Fibroblast of lung (primary cell): ENCODE data around the gene FGF3. TPM values are rescaled to one million over a fixed set of nuclear protein-coding genes. Genes with fewer than 3 reads are reported as not detected.
"Not testable (repeated sequence)": the region's sequence is repeated elsewhere in the genome, so short reads cannot be mapped to it uniquely, and the experiment has no call there.

Experiments
- DNase-seq, 2 donors: peaks; one replicate each; pipeline versions ENCODE4 v3.0.0 to v3.0.0-alpha.2; 2010; ENCODE audit warnings: low read depth in 2 of 2
- H2AFZ ChIP-seq: 2 replicates; pipeline ENCODE4 v1.5.1; 2012; ENCODE audit warnings: low read length, control low read depth, inconsistent platforms
- H3K27ac ChIP-seq: 2 replicates; pipeline ENCODE4 v1.5.1; 2011; ENCODE audit warnings: low read length, control low read depth; ENCODE audit not compliant: insufficient read depth
- H3K27me3 ChIP-seq: 2 replicates; pipeline ENCODE4 v1.5.1; 2011; ENCODE audit warnings: mild to moderate bottlenecking, low read length; ENCODE audit not compliant: control insufficient read depth, insufficient read depth
- H3K36me3 ChIP-seq: 2 replicates; pipeline ENCODE4 v1.5.1; 2011; ENCODE audit warnings: low read length; ENCODE audit not compliant: control insufficient read depth, insufficient read depth
- H3K4me1 ChIP-seq: 2 replicates; pipeline ENCODE4 v1.5.1; 2011; ENCODE audit warnings: low read length; ENCODE audit not compliant: control insufficient read depth, insufficient read depth; ENCODE audit errors: extremely low read depth
- H3K4me2 ChIP-seq: 2 replicates; pipeline ENCODE4 v1.5.1; 2011; ENCODE audit warnings: low read length, control low read depth; ENCODE audit not compliant: insufficient read depth; ENCODE audit errors: extremely low read depth
- H3K4me3 ChIP-seq, 4 experiments: fragments of 200-600 bp in 1 of 4; sonication (generic) in 1 of 4; replicated peaks in 1 of 4; 2 replicates each; pipeline ENCODE4 v1.5.1; 2011 to 2016; ENCODE audit warnings: low read length in 4 of 4, low read depth in 3 of 4, mild to moderate bottlenecking in 3 of 4, control low read depth in 2 of 4, inconsistent platforms in 1 of 4, mixed read lengths in 1 of 4; ENCODE audit not compliant: insufficient read depth in 1 of 4; ENCODE audit errors: control extremely low read depth in 1 of 4
- H3K79me2 ChIP-seq: 2 replicates; pipeline ENCODE4 v1.5.1; 2012; ENCODE audit warnings: mild to moderate bottlenecking, low read length, inconsistent platforms; ENCODE audit not compliant: control insufficient read depth, insufficient read depth
- H3K9ac ChIP-seq: 2 replicates; pipeline ENCODE4 v1.5.1; 2011; ENCODE audit warnings: mild to moderate bottlenecking, low read length, control low read depth; ENCODE audit not compliant: insufficient read depth
- H3K9me3 ChIP-seq: 2 replicates; pipeline ENCODE4 v1.5.1; 2012; ENCODE audit warnings: low read depth, low read length; ENCODE audit not compliant: control insufficient read depth, insufficient read depth
- H4K20me1 ChIP-seq: 2 replicates; pipeline ENCODE4 v1.5.1; 2011; ENCODE audit warnings: low read length; ENCODE audit not compliant: control insufficient read depth, insufficient read depth; ENCODE audit errors: extremely low read depth
- EZH2 ChIP-seq: IDR thresholded peaks from 2 replicates; pipeline ENCODE4 v1.5.1; 2012; ENCODE audit warnings: low read length, control low read depth, mild to moderate bottlenecking; ENCODE audit errors: missing control alignments
- polyA plus RNA-seq, 2 donors: library from polyadenylated mRNA; depleted of rRNA in 1 of 2; stranded (reverse) in 1 of 2; unstranded in 1 of 2; fragments of >200 nt; gene quantifications; 2 replicates each; pipeline ENCODE4 v1.2.1, GENCODE V29; 2011 to 2012; ENCODE audit warnings: missing spikeins in 1 of 2
- total RNA-seq: library from RNA; depleted of rRNA; stranded (reverse); fragments of >200 nt; gene quantifications from 2 replicates; pipeline ENCODE4 v1.2.1, GENCODE V29; 2014
- TF ChIP-seq, protein P1 (sequence below), 2 donors: IDR thresholded peaks in 1 of 2; conservative IDR thresholded peaks in 1 of 2; 1 replicate in 1 of 2; 2 replicates in 1 of 2; pipeline ENCODE4 v1.5.1; 2011 to 2012; ENCODE audit warnings: low read length in 2 of 2, control low read depth in 1 of 2, inconsistent platforms in 1 of 2, low read depth in 1 of 2, mild to moderate bottlenecking in 1 of 2

Gene FGF3
- total and polyA plus RNA-seq, 2 donors (not counting 1 experiment from before 2014, with no cell fraction given) = not detected

DNA sequence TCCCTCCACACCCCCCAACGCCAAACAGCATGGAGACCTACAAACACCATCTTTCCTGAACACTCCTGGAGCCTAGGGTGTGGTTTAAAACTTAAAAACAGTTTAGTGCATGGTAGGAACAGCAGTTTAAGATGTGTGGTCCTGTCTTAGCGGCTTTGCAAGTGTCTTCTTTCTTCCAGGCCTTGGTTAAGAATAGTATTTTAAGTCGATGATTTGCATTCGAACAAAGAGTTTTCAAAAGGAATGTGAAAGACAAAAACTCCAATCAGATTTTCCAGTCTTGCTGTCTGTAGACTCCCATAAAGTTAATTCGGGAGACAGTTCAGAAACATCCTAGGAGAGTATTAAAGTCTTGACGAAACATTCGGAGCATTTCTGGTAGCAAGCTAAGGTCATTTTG, 47.8 kb downstream of the FGF3 start:
- no peaks in the 10 kb centered on the region for H3K36me3 ChIP-seq
- no peaks in the 10 kb centered on the region for H3K4me1 ChIP-seq
- no peaks in the 10 kb centered on the region for H4K20me1 ChIP-seq
- no peak overlapping the region for H3K4me2 ChIP-seq
- no peaks in the 10 kb centered on the region for H3K9me3 ChIP-seq
- no peak overlapping the region for H3K9ac ChIP-seq
- H3K27me3 ChIP-seq = peaks cover 36% of the 10 kb centered on the region
- TF ChIP-seq EZH2 = no peak
- TF ChIP-seq, protein P1, sequence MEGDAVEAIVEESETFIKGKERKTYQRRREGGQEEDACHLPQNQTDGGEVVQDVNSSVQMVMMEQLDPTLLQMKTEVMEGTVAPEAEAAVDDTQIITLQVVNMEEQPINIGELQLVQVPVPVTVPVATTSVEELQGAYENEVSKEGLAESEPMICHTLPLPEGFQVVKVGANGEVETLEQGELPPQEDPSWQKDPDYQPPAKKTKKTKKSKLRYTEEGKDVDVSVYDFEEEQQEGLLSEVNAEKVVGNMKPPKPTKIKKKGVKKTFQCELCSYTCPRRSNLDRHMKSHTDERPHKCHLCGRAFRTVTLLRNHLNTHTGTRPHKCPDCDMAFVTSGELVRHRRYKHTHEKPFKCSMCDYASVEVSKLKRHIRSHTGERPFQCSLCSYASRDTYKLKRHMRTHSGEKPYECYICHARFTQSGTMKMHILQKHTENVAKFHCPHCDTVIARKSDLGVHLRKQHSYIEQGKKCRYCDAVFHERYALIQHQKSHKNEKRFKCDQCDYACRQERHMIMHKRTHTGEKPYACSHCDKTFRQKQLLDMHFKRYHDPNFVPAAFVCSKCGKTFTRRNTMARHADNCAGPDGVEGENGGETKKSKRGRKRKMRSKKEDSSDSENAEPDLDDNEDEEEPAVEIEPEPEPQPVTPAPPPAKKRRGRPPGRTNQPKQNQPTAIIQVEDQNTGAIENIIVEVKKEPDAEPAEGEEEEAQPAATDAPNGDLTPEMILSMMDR (conservative IDR thresholded peaks at IDR 0.05 in 1 of 2, IDR thresholded peaks at IDR 0.05 in 1 of 2; ENCODE audit: low read depth in 1 of 2, low read length in 2 of 2) = no peak
- H3K79me2 ChIP-seq = no peaks in the 10 kb centered on the region
- no peak overlapping the region for H3K27ac ChIP-seq
- no peak overlapping the region for H3K4me3 ChIP-seq
- H2AFZ ChIP-seq = no peak overlapping the region
- no peak for DNase-seq

DNA sequence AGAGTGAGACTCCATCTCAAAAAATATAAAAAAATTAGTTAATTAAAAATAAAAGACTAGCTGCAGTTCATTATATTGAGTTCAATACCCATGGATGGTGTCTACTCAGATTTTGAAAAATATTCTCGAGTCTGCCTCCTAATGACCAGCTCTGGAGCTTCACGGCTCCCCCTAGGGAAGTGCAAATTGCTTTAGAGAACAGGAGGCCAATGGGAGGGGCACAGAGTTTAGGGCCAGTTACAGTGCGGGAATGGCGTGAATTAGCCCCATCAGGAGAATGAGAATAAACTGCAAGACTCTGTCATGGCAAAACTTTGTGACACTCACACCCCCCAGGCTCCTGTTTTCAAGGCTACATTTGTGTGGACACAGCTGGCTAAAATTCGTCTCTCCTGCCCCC, 48.7 kb downstream of the FGF3 start:
- no peak for DNase-seq
- no peak overlapping the region for H3K4me2 ChIP-seq
- no peak overlapping the region for H3K4me3 ChIP-seq
- H3K27me3 ChIP-seq = peaks cover 30% of the 10 kb centered on the region
- H3K4me1 ChIP-seq = no peaks in the 10 kb centered on the region
- H4K20me1 ChIP-seq = no peaks in the 10 kb centered on the region
- no peaks in the 10 kb centered on the region for H3K36me3 ChIP-seq
- no peak overlapping the region for H3K27ac ChIP-seq
- H3K9me3 ChIP-seq = no peaks in the 10 kb centered on the region
- no peaks in the 10 kb centered on the region for H3K79me2 ChIP-seq
- TF ChIP-seq, protein P1 (conservative IDR thresholded peaks at IDR 0.05 in 1 of 2, IDR thresholded peaks at IDR 0.05 in 1 of 2; ENCODE audit: low read depth in 1 of 2, low read length in 2 of 2) = no peak
- TF ChIP-seq EZH2 = no peak
- H2AFZ ChIP-seq = no peak overlapping the region
- no peak overlapping the region for H3K9ac ChIP-seq

DNA sequence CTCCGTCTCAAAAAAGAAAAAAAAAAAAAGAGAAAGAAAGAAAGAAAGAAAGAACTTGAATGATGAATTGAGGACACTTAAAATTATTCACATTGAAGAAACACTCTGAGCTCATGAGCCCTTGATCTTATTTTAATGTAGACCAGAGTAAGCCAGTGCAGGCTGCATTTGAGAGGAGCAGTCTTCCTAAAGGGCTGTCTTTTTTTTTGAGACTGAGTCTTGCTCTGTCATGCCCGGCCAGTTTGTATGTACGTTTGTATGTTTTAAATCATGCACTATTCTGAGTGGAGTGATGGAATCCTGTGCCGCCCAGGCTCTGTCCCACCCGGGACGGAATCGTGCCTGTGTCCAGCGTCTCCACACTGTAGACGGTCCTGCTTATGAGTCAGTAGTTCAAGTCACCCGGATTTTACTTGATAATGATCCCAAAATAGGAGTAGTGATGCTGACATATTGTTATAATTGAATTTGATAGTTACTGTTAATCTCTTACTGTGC, 53.7 kb downstream of the FGF3 start:
- Histone ChIP-seq H3K9ac (no peak overlapping the region), H3K9me3 (no peaks in the 10 kb centered on the region), H3K27me3 (peaks cover 5% of the 10 kb centered on the region), H2AFZ (no peak overlapping the region), H3K79me2 (no peaks in the 10 kb centered on the region), H3K4me3 (no peak overlapping the region), H3K27ac (no peak overlapping the region), H3K4me1 (no peaks in the 10 kb centered on the region), H3K36me3 (no peaks in the 10 kb centered on the region), H4K20me1 (no peaks in the 10 kb centered on the region), H3K4me2 (no peak overlapping the region)
- no peak for TF ChIP-seq EZH2
- TF ChIP-seq, protein P1 (conservative IDR thresholded peaks at IDR 0.05 in 1 of 2, IDR thresholded peaks at IDR 0.05 in 1 of 2; ENCODE audit: low read depth in 1 of 2, low read length in 2 of 2) = no peak
- DNase-seq = no peak

DNA sequence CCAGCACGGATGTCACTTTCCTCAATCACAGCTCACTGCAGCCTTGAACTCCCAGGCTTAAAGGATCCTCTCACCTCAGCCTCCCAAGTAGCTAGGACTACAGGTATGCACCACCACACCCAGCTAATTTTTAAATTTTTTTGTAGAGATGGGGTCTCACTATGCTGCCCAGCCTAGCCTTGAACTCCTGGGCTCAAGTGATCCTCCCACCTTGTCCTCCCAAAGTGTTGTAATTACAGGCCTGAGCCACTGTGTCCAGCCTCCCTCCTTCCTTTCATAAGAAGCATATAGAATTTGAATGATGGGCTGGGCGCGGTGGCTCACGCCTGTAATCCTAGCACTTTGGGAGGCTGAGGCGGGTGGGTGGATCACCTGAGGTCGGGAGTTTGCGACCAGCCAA, 54.3 kb downstream of the FGF3 start:
- not testable (repeated sequence) for DNase-seq, H3K79me2 ChIP-seq, H2AFZ ChIP-seq, H3K9me3 ChIP-seq, H3K4me3 ChIP-seq, H3K4me2 ChIP-seq, H4K20me1 ChIP-seq, H3K9ac ChIP-seq, H3K4me1 ChIP-seq, H3K27ac ChIP-seq, H3K36me3 ChIP-seq, H3K27me3 ChIP-seq
